ENCODE results near the gene TNIK. TPM values are rescaled to one million over a fixed set of nuclear protein-coding genes. Genes with fewer than 3 reads are reported as not detected.

TNIK gene
- total and polyA plus RNA-seq, 2 experiments from 2014 or later: 14.6 to 34.3 TPM

GRCh38 chr3:171175741-171176234 is 284.4 kb downstream of the TNIK start:
- H3K27me3 ChIP-seq (ENCODE audit: insufficient read depth): no peaks in the 10 kb centered on the region
- no peaks in the 10 kb centered on the region for H3K9me3 Mint-ChIP-seq
- no peak overlapping the region for H3K4me3 Mint-ChIP-seq
- no peaks in the 10 kb centered on the region for H3K79me2 ChIP-seq (replicated peaks; ENCODE audit: insufficient read depth)
- H3K27ac Mint-ChIP-seq: no peak overlapping the region
- peaks cover 16% of the 10 kb centered on the region; the same call in 2 of the 3 replicates for H3K36me3 Mint-ChIP-seq (ENCODE audit: low read depth)
- ATAC-seq (no peak), DNase-seq (ENCODE audit: low spot score) (no peak)
- no peaks in the 10 kb centered on the region for H3K36me3 ChIP-seq (ENCODE audit: insufficient read depth)
- TF ChIP-seq EZH2 (IDR thresholded peaks at IDR 0.05; ENCODE audit: low read depth, unreplicated experiment): no peak
- TF ChIP-seq JUNB (IDR thresholded peaks at IDR 0.05; ENCODE audit: unreplicated experiment): no peak
- TF ChIP-seq EZH2phosphoT487 (IDR thresholded peaks at IDR 0.05; ENCODE audit: unreplicated experiment): no peak
- no peak for TF ChIP-seq STAT1 (IDR thresholded peaks at IDR 0.05; ENCODE audit: unreplicated experiment)
- no peak for TF ChIP-seq POLR2AphosphoS5 (IDR thresholded peaks at IDR 0.05; ENCODE audit: low read depth)
- TF ChIP-seq ZNF462 (CRISPR knock-in tag; IDR thresholded peaks at IDR 0.05): no peak
- TF ChIP-seq CTCF (conservative IDR thresholded peaks at IDR 0.05; ENCODE audit: low read depth in 2 of 2): no peak
- no peak for TF ChIP-seq CREB1 (CRISPR knock-in tag; IDR thresholded peaks at IDR 0.05; ENCODE audit: low read depth)
- no peak for TF ChIP-seq ETS1 (IDR thresholded peaks at IDR 0.05)
- no peak for TF ChIP-seq ZNF331 (CRISPR knock-in tag; IDR thresholded peaks at IDR 0.05; ENCODE audit: low read depth)
- TF ChIP-seq REST (IDR thresholded peaks at IDR 0.05; ENCODE audit: unreplicated experiment): no peak
- TF ChIP-seq ZNF114 (CRISPR knock-in tag; IDR thresholded peaks at IDR 0.05): no peak
- no peak for TF ChIP-seq NANOG (IDR thresholded peaks at IDR 0.05; ENCODE audit: borderline replicate concordance)
- no peak overlapping the region for H3K27ac ChIP-seq (ENCODE audit: low read depth)
- no peak overlapping the region for H3K4me3 ChIP-seq
- H3K4me1 ChIP-seq (ENCODE audit: insufficient read depth): 0 out of 2 replicates have a peak, but pooled peaks cover 3% of the 10 kb centered on the region
- no peak overlapping the region for H3K4me2 ChIP-seq
- no peak overlapping the region for H2AFZ ChIP-seq
- peaks cover 13% of the 10 kb centered on the region for H3K4me1 Mint-ChIP-seq
- no peaks in the 10 kb centered on the region for H3F3A ChIP-seq (replicated peaks; ENCODE audit: low read depth)
- no peaks in the 10 kb centered on the region for H3K27me3 Mint-ChIP-seq (ENCODE audit: insufficient read depth, low read depth, poor library complexity)
- H3K9me2 ChIP-seq (ENCODE audit: insufficient read depth): no peaks in the 10 kb centered on the region
- no peaks in the 10 kb centered on the region for H4K20me1 ChIP-seq (replicated peaks; ENCODE audit: insufficient read depth)
